A673 (cell line): ENCODE data around the gene ARHGAP8.

Experiments
- CTCF ChIP-seq: fragments of 300-800, 200-600 bp; sonication (generic); conservative IDR thresholded peaks from 2 replicates; pipeline ENCODE4 v1.5.1; 2017; ENCODE audit warnings: low read depth, mild to moderate bottlenecking, antibody characterized with exemption, low read length, moderate library complexity, mixed read lengths
- EZH2 ChIP-seq: fragments of 200-600 bp; sonication (generic); IDR thresholded peaks from 2 replicates; pipeline ENCODE4 v1.6.1; 2017; ENCODE audit warnings: borderline replicate concordance, low read depth, mild to moderate bottlenecking, mixed read lengths, antibody characterized with exemption, low read length; ENCODE audit not compliant: poor library complexity, severe bottlenecking

GRCh38 chr22:44739024-44739423 lies 13.4 kb upstream of the ARHGAP8 start:
- TF ChIP-seq CTCF (no peak), EZH2 (no peak)
